Astrocyte of the spinal cord (primary cell): Measurements from ENCODE around the gene FSD1.

Source experiments
- DNase-seq: peaks from one replicate; pipeline ENCODE4 v3.0.0; 2011; ENCODE audit warnings: low read depth, low spot score
- H3K4me3 ChIP-seq: 2 replicates; pipeline ENCODE4 v1.5.1; 2011; ENCODE audit warnings: low read depth, mild to moderate bottlenecking, low read length, moderate library complexity
- CTCF ChIP-seq: IDR thresholded peaks from 2 replicates; pipeline ENCODE4 v1.5.1; 2012; ENCODE audit warnings: low read depth, mild to moderate bottlenecking, low read length, inconsistent platforms
- in situ Hi-C: cut with HindIII; loops from 2 replicates; pipeline ENCODE4 v1.10.0; 2017; ENCODE audit warnings: low sequenced_read_pairs

Gene FSD1

GRCh38 chr19:4368128-4368820, 63.9 kb downstream of the FSD1 start:
- in situ Hi-C loops = no loop called here
- TF ChIP-seq CTCF = no peak
- no peak for DNase-seq
- H3K4me3 ChIP-seq = no peak overlapping the region

- H3K4me3 ChIP-seq = no peak overlapping the region
- no peak for TF ChIP-seq CTCF
- in situ Hi-C loops = no loop called here
- DNase-seq = peak; percentile 35
Observed at GRCh38 chr19:4369109-4369887, 64.9 kb downstream of the FSD1 start.

GRCh38 chr19:4369888-4370260, 65.5 kb downstream of the FSD1 start:
- TF ChIP-seq CTCF = peak; percentile 54
- DNase-seq = peak; percentile 40
- no peak overlapping the region for H3K4me3 ChIP-seq

GRCh38 chr19:4370418-4371041, 66.1 kb downstream of the FSD1 start:
- no peak for TF ChIP-seq CTCF
- DNase-seq = no peak
- no peak overlapping the region for H3K4me3 ChIP-seq
- in situ Hi-C loops = no loop called here

More at GRCh38 chr19:4369888-4370260, 65.5 kb downstream of the FSD1 start:
- in situ Hi-C loops = no loop called here

- no peak overlapping the region for H3K4me3 ChIP-seq
- no peak for DNase-seq
- in situ Hi-C loops = no loop called here
- no peak for TF ChIP-seq CTCF
Observed at GRCh38 chr19:4371247-4372164, 67.1 kb downstream of the FSD1 start.
